H1 (cell line): ENCODE measurements around the gene RGS9BP. TPM values are rescaled to one million over a fixed set of nuclear protein-coding genes. Genes with fewer than 3 reads are reported as not detected.

Experiments used
- CTCF ChIA-PET: fragments of 300-600 bp; sonication (Branson Sonifier 250); formaldehyde crosslinking; loops from one replicate; lab custom pipeline; 2021; ENCODE audit not compliant: partially characterized antibody; lab: Charles Lee
- POLR2A ChIA-PET: fragments of 300-600 bp; sonication (Branson Sonifier 250); formaldehyde crosslinking; loops from one replicate; lab custom pipeline; 2021; ENCODE audit warnings: inconsistent platforms; ENCODE audit not compliant: partially characterized antibody; lab: Charles Lee
- DNase-seq, 2 experiments: peaks; one replicate each; pipeline versions ENCODE4 v3.0.0 to v3.0.0-alpha.2; 2010 to 2022; ENCODE audit warnings: low spot score in 2 of 2, low read depth in 1 of 2, mixed read lengths in 1 of 2
- FAIRE-seq: peaks from 2 replicates; lab custom pipeline; 2011; peaks lifted over from hg19 to GRCh38; lab: Jason Lieb, UNC
- H2AFZ ChIP-seq: 2 replicates; pipeline ENCODE4 v1.8.1; 2012; ENCODE audit warnings: low read length, inconsistent platforms
- H2AK5ac ChIP-seq: 2 replicates; pipeline ENCODE4 v1.6.1; 2013; ENCODE audit warnings: low read depth, low read length
- H2BK120ac ChIP-seq: replicated peaks from 2 replicates; pipeline ENCODE3; 2013; ENCODE audit warnings: low read depth, low read length, inconsistent platforms
- H2BK12ac ChIP-seq: 2 replicates; pipeline ENCODE4 v1.6.1; 2013; ENCODE audit warnings: low read depth, low read length
- H2BK15ac ChIP-seq: 2 replicates; pipeline ENCODE4 v1.6.1; 2013; ENCODE audit warnings: low read length
- H2BK20ac ChIP-seq: 2 replicates; pipeline ENCODE4 v1.6.1; 2013; ENCODE audit warnings: low read length
- H2BK5ac ChIP-seq: 2 replicates; pipeline ENCODE4 v1.6.1; 2013; ENCODE audit warnings: low read depth, low read length
- H3K14ac ChIP-seq: 2 replicates; pipeline ENCODE4 v1.6.1; 2013; ENCODE audit warnings: inconsistent platforms; ENCODE audit not compliant: insufficient read length
- H3K18ac ChIP-seq: 2 replicates; pipeline ENCODE4 v1.6.1; 2013; ENCODE audit warnings: low read length; ENCODE audit errors: extremely low read depth
- H3K23ac ChIP-seq: 2 replicates; pipeline ENCODE4 v1.6.1; 2013; ENCODE audit warnings: inconsistent platforms; ENCODE audit not compliant: insufficient read length
- H3K23me2 ChIP-seq: 2 replicates; pipeline ENCODE4 v1.6.1; 2013; ENCODE audit warnings: low read depth, low read length
- H3K27ac ChIP-seq: 2 replicates; pipeline ENCODE4 v1.6.1; 2011; ENCODE audit warnings: low read depth, low read length, inconsistent platforms
- H3K27me3 ChIP-seq, 4 experiments: replicated peaks in 1 of 4; 1 replicate in 1 of 4; 2 replicates in 3 of 4; pipeline versions ENCODE4 v1.6.1 to v1.8.1; 2011 to 2013; ENCODE audit warnings: low read length in 3 of 4, mild to moderate bottlenecking in 3 of 4, inconsistent platforms in 2 of 4, mixed read lengths in 2 of 4, moderate library complexity in 1 of 4; ENCODE audit not compliant: control insufficient read depth in 3 of 4, insufficient read depth in 3 of 4; ENCODE audit errors: extremely low read depth in 1 of 4
- H3K36me3 ChIP-seq, 4 experiments: 2 replicates each; pipeline versions ENCODE4 v1.6.1 to v1.8.1; 2011 to 2013; ENCODE audit warnings: mild to moderate bottlenecking in 4 of 4, low read length in 3 of 4, moderate library complexity in 2 of 4, control low read depth in 1 of 4, inconsistent platforms in 1 of 4; ENCODE audit not compliant: insufficient read depth in 4 of 4, control insufficient read depth in 2 of 4
- H3K4ac ChIP-seq: replicated peaks from 2 replicates; pipeline ENCODE3; 2013; ENCODE audit warnings: low read length, low read depth, mixed read lengths, inconsistent platforms; ENCODE audit not compliant: insufficient read length
- H3K4me1 ChIP-seq, 4 experiments: replicated peaks in 1 of 4; 1 replicate in 1 of 4; 2 replicates in 3 of 4; pipeline versions ENCODE4 v1.6.1 to v1.8.1; 2011 to 2013; ENCODE audit warnings: low read length in 3 of 4, inconsistent platforms in 2 of 4, mixed read lengths in 1 of 4; ENCODE audit not compliant: insufficient read depth in 4 of 4, control insufficient read depth in 3 of 4
- H3K4me2 ChIP-seq, 2 experiments: 2 replicates each; pipeline versions ENCODE4 v1.6.1 to v1.8.1; 2011 to 2013; ENCODE audit warnings: low read depth in 2 of 2, low read length in 2 of 2, control low read depth in 1 of 2, inconsistent platforms in 1 of 2, mild to moderate bottlenecking in 1 of 2; ENCODE audit not compliant: insufficient read depth in 1 of 2
- H3K4me3 ChIP-seq, 4 experiments: fragments of 200-600, 300-600 bp in 1 of 4; sonication (generic), shearing (Covaris generic), sonication (Bioruptor Twin) in 1 of 4; 2 replicates each; pipeline versions ENCODE4 v1.5.1 to v1.8.1; 2011 to 2016; ENCODE audit warnings: low read length in 4 of 4, low read depth in 3 of 4, control low read depth in 2 of 4, inconsistent platforms in 2 of 4, mild to moderate bottlenecking in 2 of 4, mixed read lengths in 1 of 4, moderate library complexity in 1 of 4; ENCODE audit not compliant: insufficient read depth in 2 of 4; ENCODE audit errors: extremely low read depth in 1 of 4
- H3K56ac ChIP-seq: replicated peaks from 2 replicates; pipeline ENCODE3; 2013; ENCODE audit warnings: low read depth, mild to moderate bottlenecking, mixed read lengths, low read length, inconsistent platforms; ENCODE audit not compliant: insufficient read length
- H3K79me1 ChIP-seq: 2 replicates; pipeline ENCODE4 v1.6.1; 2013; ENCODE audit warnings: low read depth, low read length, control low read depth
- H3K79me2 ChIP-seq, 2 experiments: 2 replicates each; pipeline versions ENCODE4 v1.6.1 to v1.8.1; 2012 to 2013; ENCODE audit warnings: low read length in 2 of 2, mild to moderate bottlenecking in 2 of 2, inconsistent platforms in 1 of 2; ENCODE audit not compliant: insufficient read depth in 2 of 2, control insufficient read depth in 1 of 2
- H3K9ac ChIP-seq, 4 experiments: replicated peaks in 1 of 4; 1 replicate in 1 of 4; 2 replicates in 3 of 4; pipeline versions ENCODE4 v1.6.1 to v1.8.1; 2011 to 2013; ENCODE audit warnings: low read depth in 3 of 4, low read length in 3 of 4, control low read depth in 2 of 4, mild to moderate bottlenecking in 2 of 4, moderate library complexity in 2 of 4, inconsistent platforms in 1 of 4; ENCODE audit errors: extremely low read depth in 1 of 4
- H3K9me3 ChIP-seq, 2 experiments: 2 replicates each; pipeline versions ENCODE4 v1.6.1 to v1.8.1; 2012 to 2013; ENCODE audit warnings: mild to moderate bottlenecking in 2 of 2, moderate library complexity in 2 of 2, control low read depth in 1 of 2, inconsistent platforms in 1 of 2, low read depth in 1 of 2, low read length in 1 of 2, mixed read lengths in 1 of 2; ENCODE audit not compliant: insufficient read depth in 2 of 2
- H4K20me1 ChIP-seq, 2 experiments: replicated peaks in 1 of 2; 2 replicates each; pipeline versions ENCODE3 to v1.8.1; 2011 to 2013; ENCODE audit warnings: inconsistent platforms in 2 of 2, low read length in 2 of 2, mild to moderate bottlenecking in 1 of 2; ENCODE audit not compliant: insufficient read depth in 2 of 2, control insufficient read depth in 1 of 2
- H4K5ac ChIP-seq: 2 replicates; pipeline ENCODE4 v1.6.1; 2013; ENCODE audit warnings: low read length, low read depth, mixed read lengths, inconsistent platforms; ENCODE audit not compliant: insufficient read length
- H4K8ac ChIP-seq: 2 replicates; pipeline ENCODE4 v1.8.0; 2013; ENCODE audit warnings: mild to moderate bottlenecking, moderate library complexity, low read length, inconsistent platforms; ENCODE audit not compliant: insufficient read depth; ENCODE audit errors: extremely low read depth
- H4K91ac ChIP-seq: replicated peaks from 2 replicates; pipeline ENCODE3; 2013; ENCODE audit warnings: low read length, mixed read lengths, inconsistent platforms; ENCODE audit not compliant: insufficient read length
- CBX5 ChIP-seq: fragments of 300-800, 300-1000 bp; sonication (generic); IDR thresholded peaks from 2 replicates; pipeline ENCODE4 v1.7.1; 2016; ENCODE audit warnings: antibody characterized with exemption, low read length, low read depth
- WGBS, 2 experiments: shearing (Covaris generic) in 1 of 2; methylation state at CpG; one replicate each; pipeline versions ENCODE4 v1.1.6 to v1.1.7; 2013 to 2015; ENCODE audit warnings: low lambda C conversion rate in 2 of 2, mixed read lengths in 2 of 2, inconsistent platforms in 1 of 2, low coverage in 1 of 2, missing lambda C conversion rate in 1 of 2; ENCODE audit not compliant: insufficient replicate concordance in 2 of 2, insufficient coverage in 1 of 2, insufficient read length in 1 of 2; ENCODE audit errors: extremely low coverage in 1 of 2, missing lambda C conversion rate in 1 of 2; 5-methylcytosine and 5-hydroxymethylcytosine counted together
- polyA plus RNA-seq, 7 experiments: library from polyadenylated mRNA; depleted of rRNA in 3 of 7; stranded (reverse) in 5 of 7; unstranded in 2 of 7; fragments of >200 nt in 5 of 7; fragments of 200-250 nt in 2 of 7; gene quantifications; 1 replicate in 5 of 7; 2 replicates in 1 of 7; 4 replicates in 1 of 7; pipeline versions ENCODE4 v1.2.1 to v1.2.3, GENCODE V29; 2011 to 2013; ENCODE audit warnings: missing spikeins in 2 of 7, mixed read lengths in 2 of 7
- small RNA-seq: library from polyadenylated mRNA; stranded (forward); fragments of <200 nt; extraction: miRNeasy Mini kit (QIAGEN cat#:217004); gene quantifications from one replicate; pipeline ENCODE3, GENCODE V24; 2013; ENCODE audit not compliant: insufficient read depth
- total RNA-seq: library from RNA; stranded (reverse); fragmentation: NEBNext Ultra II Directional; extraction: Animal tissue kit (Norgen Biotek cat#: 25700); gene quantifications from 2 replicates; pipeline ENCODE4 v1.2.1, GENCODE V29; 2021

The RGS9BP gene
- total and polyA plus RNA-seq, 2 of the 8 experiments (the other 6 are each of a cell fraction or from before 2014, with no cell fraction given), result 0.11 to 0.26 TPM

- POLR2A ChIA-PET, result no interaction called here
- no peak overlapping the region for H4K91ac ChIP-seq
- no peak overlapping the region for H3K23ac ChIP-seq
- no peaks in the 10 kb centered on the region for H3K79me2 ChIP-seq
- WGBS, 2 experiments, result 92% methylated on average over 21 of the region's 22 CpGs; no CpG with 5 or more reads in 1 of the 2 experiments
- H3K27me3 ChIP-seq, result no peaks in the 10 kb centered on the region
- H2BK20ac ChIP-seq, result no peak overlapping the region
- H2AFZ ChIP-seq, result no peak overlapping the region
- H3K4ac ChIP-seq, result no peak overlapping the region
- H3K23me2 ChIP-seq, result peaks cover 1% of the 10 kb centered on the region; the same call in 1 of the 2 replicates
- DNase-seq, result no peak
- H3K14ac ChIP-seq, result no peak overlapping the region
- H3K27ac ChIP-seq, result no peak overlapping the region
- FAIRE-seq, result no peak
- no peak overlapping the region for H2BK5ac ChIP-seq
- H2BK15ac ChIP-seq, result no peak overlapping the region
- CTCF ChIA-PET, result interaction anchor here (0.6 to 1.3 kb wide), 4 partner anchors 12 to 67 kb away, joined by 3 to 5 read pairs (median 4); no protein-coding TSS in a partner anchor
- H3K56ac ChIP-seq, result no peak overlapping the region
- no peak overlapping the region for H2BK120ac ChIP-seq
- H4K5ac ChIP-seq, result no peak overlapping the region
- no peak overlapping the region for H3K4me3 ChIP-seq
- H3K36me3 ChIP-seq, result no peaks in the 10 kb centered on the region
- no peak overlapping the region for H3K4me2 ChIP-seq
- no peak overlapping the region for H2BK12ac ChIP-seq
- TF ChIP-seq CBX5, result no peak
- peaks cover 0 to 5% of the 10 kb centered on the region in 2 experiments; a peak in 1 of 4 replicates for H3K9me3 ChIP-seq
- no peaks in the 10 kb centered on the region for H4K20me1 ChIP-seq
- H3K9ac ChIP-seq, result no peak overlapping the region
- 0 out of 2 replicates have a peak overlapping the region, but pooled peaks have one; percentile 14 for H4K8ac ChIP-seq
- no peaks in the 10 kb centered on the region for H3K79me1 ChIP-seq
- no peak overlapping the region for H2AK5ac ChIP-seq
- no peak overlapping the region; the same call in 1 of the 2 replicates for H3K18ac ChIP-seq
- H3K4me1 ChIP-seq, result peaks cover 0 to 3% (median 1%) of the 10 kb centered on the region in 4 experiments; a peak in 2 of 7 replicates
These were observed 45.2 kb downstream of the RGS9BP start for GRCh38 chr19:32720936-32721250.

Small RNA genes within 50 kb of the gene (small RNA-seq; reads per million reads assigned to genes)
- gene RN7SL789P, result not detected

Other genes starting within 250 kb of the RGS9BP start
- gene PDCD5, start 94.7 kb upstream of the RGS9BP start, total RNA-seq, result 98.8 and 105 TPM in 2 replicates
- 33.0 and 43.2 TPM in 2 replicates for gene PDCD5, start 94.7 kb upstream of the RGS9BP start, polyA plus RNA-seq (2011; rRNA removed)
- 55.7 and 57.4 TPM in 2 replicates for gene ANKRD27, start 668 bp upstream of the RGS9BP start, total RNA-seq
- gene ANKRD27, start 668 bp upstream of the RGS9BP start, polyA plus RNA-seq (2011; rRNA removed), result 27.9 and 30.5 TPM in 2 replicates
- 2.4 and 3.3 TPM in 2 replicates for gene NUDT19, start 16.0 kb downstream of the RGS9BP start, total RNA-seq
- gene NUDT19, start 16.0 kb downstream of the RGS9BP start, polyA plus RNA-seq (2011; rRNA removed), result 2.0 TPM in 2 replicates
- 0.73 and 0.88 TPM in 2 replicates for gene TDRD12, start 43.9 kb downstream of the RGS9BP start, total RNA-seq
- 0.36 and 0.39 TPM in 2 replicates for gene TDRD12, start 43.9 kb downstream of the RGS9BP start, polyA plus RNA-seq (2011; rRNA removed)
- not detected in 2 replicates for gene SLC7A9, start 193.9 kb downstream of the RGS9BP start, total RNA-seq
- gene SLC7A9, start 193.9 kb downstream of the RGS9BP start, polyA plus RNA-seq (2011; rRNA removed), result 0.08 and 0.15 TPM in 2 replicates